ENCODE data around the gene CTF1. TPM values are rescaled to one million over a fixed set of nuclear protein-coding genes. Genes with fewer than 3 reads are reported as not detected.
"Not testable (repeated sequence)": the region's sequence is repeated elsewhere in the genome, so short reads cannot be mapped to it uniquely, and the experiment has no call there.

CTF1 gene
- total RNA-seq, result 1 to 10 TPM; 7.4 to 9.8 (median 9.1) TPM
- polyA plus RNA-seq, result 13.1 TPM
- long read RNA-seq, donor 1, transcript CTF1-201 (3 exons, 1,664 nt), result major isoform, 24 of 36 reads
- long read RNA-seq, donor 1, partial matches to known transcripts, result 3 of 36 reads
- long read RNA-seq, donor 1, other reads (novel, unspliced or antisense), result 7 of 36 reads
- long read RNA-seq, donor 2, transcript CTF1-201 (3 exons, 1,664 nt), result major isoform, 6 of 12 reads
- long read RNA-seq, donor 2, partial matches to known transcripts, result 1 of 12 reads
- long read RNA-seq, donor 2, other reads (novel, unspliced or antisense), result 4 of 12 reads
- long read RNA-seq, donor 3, partial matches to known transcripts, result 0 of 1 reads
- long read RNA-seq, donor 3, other reads (novel, unspliced or antisense), result 1 of 1 reads
- long read RNA-seq, donor 4, transcript CTF1-201 (3 exons, 1,664 nt), result major isoform, 21 of 37 reads
- long read RNA-seq, donor 4, partial matches to known transcripts, result 1 of 37 reads
- long read RNA-seq, donor 4, other reads (novel, unspliced or antisense), result 12 of 37 reads

GRCh38 chr16:30896261-30896888, at the start of gene CTF1:
Gene CTF1, plus strand, starts transcription at chr16:30896614. Its CDS starts 30 bp downstream, at chr16:30896644.
- Histone ChIP-seq H3K4me1 (ENCODE audit: control insufficient read depth, insufficient read depth, low read length) (peaks cover 5% of the 10 kb centered on the region), H3K9me3 (ENCODE audit: control insufficient read depth, low read length) (no peaks in the 10 kb centered on the region), H3K4me3 (ENCODE audit: low read length) (peak within 1 kb of the TSS; percentile 67), H3K27ac (ENCODE audit: low read length) (peak within 1 kb of the TSS; percentile 98), H3K27me3 (ENCODE audit: control insufficient read depth, insufficient read depth) (no peaks in the 10 kb centered on the region)
- ATAC-seq (peak; percentile 68 to 79), DNase-seq (peak; percentile 81 to 93 (median 92))
- intact Hi-C loops (cut with DNase I), result loop anchor here in 1 of 4 donors (10.0 kb wide), 1 partner anchor 112 kb away; the partner anchor contains the start of gene ZNF629
- WGBS, result 10% methylated on average over 31 of the region's 31 CpGs

DNA sequence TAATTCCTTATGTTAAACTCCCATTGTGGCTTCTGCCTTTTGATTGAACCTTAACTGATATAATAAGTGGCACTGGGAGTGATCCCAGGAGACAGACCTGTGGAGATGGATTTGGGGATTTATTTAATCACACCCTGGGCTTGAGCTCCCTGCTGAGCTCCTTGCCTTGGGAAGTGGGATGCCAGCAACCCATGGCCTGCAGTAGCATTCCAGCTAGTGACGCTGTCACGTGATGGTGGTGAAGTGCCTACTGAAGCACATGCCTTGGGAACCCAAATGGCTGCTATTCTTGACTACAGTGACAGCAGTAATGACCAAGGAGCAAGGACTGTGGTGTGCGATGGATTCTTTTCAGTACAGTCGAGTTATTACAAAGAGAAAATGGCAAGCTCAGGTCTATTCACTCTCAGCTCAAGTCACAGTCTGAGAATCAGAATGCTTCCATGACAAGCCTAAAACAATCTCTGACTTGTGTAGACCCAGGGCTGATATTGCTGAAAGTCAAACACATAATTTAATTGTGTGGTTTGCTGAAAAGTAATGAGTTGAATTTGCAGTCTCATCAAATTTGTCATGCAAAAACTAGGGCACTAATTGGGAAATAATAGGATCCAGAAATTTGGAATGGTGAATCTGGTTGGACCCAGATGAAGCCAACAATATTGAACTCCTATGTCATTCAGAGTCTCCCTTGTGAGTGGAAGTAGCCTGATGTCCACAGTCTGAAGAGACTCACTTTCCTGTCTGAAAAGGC, 49.6 kb upstream of the CTF1 start:
- whole genome bisulfite sequencing, result 66% methylated on average over 4 of the region's 4 CpGs
- no peak overlapping the region for H3K27ac ChIP-seq (ENCODE audit: low read length)
- H3K4me3 ChIP-seq (ENCODE audit: low read length), result no peak overlapping the region
- peaks cover 4% of the 10 kb centered on the region for H3K4me1 ChIP-seq (ENCODE audit: control insufficient read depth, insufficient read depth, low read length)
- ATAC-seq (no peak), DNase-seq (no peak)
- intact Hi-C loops (cut with DNase I), result loop anchor here in 1 of 4 donors (10.0 kb wide), 1 partner anchor 78 kb away; the partner anchor contains the start of gene FBXL19
- no peaks in the 10 kb centered on the region for H3K9me3 ChIP-seq (ENCODE audit: control insufficient read depth, low read length)
- H3K27me3 ChIP-seq (ENCODE audit: control insufficient read depth, insufficient read depth), result no peaks in the 10 kb centered on the region

DNA sequence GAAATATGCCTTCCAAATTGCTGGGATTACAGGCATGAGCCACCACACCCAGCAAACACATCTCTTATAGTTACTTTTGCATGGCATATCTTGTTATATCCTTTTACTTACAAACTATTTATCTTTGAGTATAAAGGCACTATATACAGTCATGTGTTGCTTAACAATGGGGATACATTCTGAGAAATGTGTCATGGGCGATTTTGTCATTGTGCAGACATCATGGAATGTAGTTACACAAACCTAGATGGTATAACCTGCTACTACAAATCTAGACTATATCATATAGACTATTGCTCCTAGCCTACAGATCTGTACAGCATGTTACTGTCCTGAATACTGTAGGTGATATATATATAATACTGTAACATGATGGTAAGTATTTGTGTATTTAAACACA, 46.2 kb upstream of the CTF1 start:
- no peak for DNase-seq
- WGBS, result 70% methylated on average over 1 of the region's 1 CpG
- no peaks in the 10 kb centered on the region for H3K27me3 ChIP-seq (ENCODE audit: control insufficient read depth, insufficient read depth)
- H3K27ac ChIP-seq (ENCODE audit: low read length), result no peak overlapping the region
- intact Hi-C loops (cut with DNase I), result no loop called here
- no peak for ATAC-seq
- no peak overlapping the region for H3K4me3 ChIP-seq (ENCODE audit: low read length)
- peaks cover 2% of the 10 kb centered on the region for H3K4me1 ChIP-seq (ENCODE audit: control insufficient read depth, insufficient read depth, low read length)
- no peaks in the 10 kb centered on the region for H3K9me3 ChIP-seq (ENCODE audit: control insufficient read depth, low read length)

- Histone ChIP-seq H3K9me3 (ENCODE audit: control insufficient read depth, low read length) (no peaks in the 10 kb centered on the region), H3K27ac (ENCODE audit: low read length) (no peak overlapping the region), H3K27me3 (ENCODE audit: control insufficient read depth, insufficient read depth) (no peaks in the 10 kb centered on the region), H3K4me1 (ENCODE audit: control insufficient read depth, insufficient read depth, low read length) (no peaks in the 10 kb centered on the region), H3K4me3 (ENCODE audit: low read length) (no peak overlapping the region)
- 98% methylated on average over 2 of the region's 2 CpGs for WGBS
- intact Hi-C loops (cut with DNase I), result no loop called here
- DNase-seq, result no peak
- no peak for ATAC-seq
Observed at GRCh38 chr16:30853758-30854157, 42.7 kb upstream of the CTF1 start.

GRCh38 chr16:30858111-30858495, 38.3 kb upstream of the CTF1 start:
- 90% methylated on average over 3 of the region's 3 CpGs for WGBS
- Histone ChIP-seq H3K27me3 (ENCODE audit: control insufficient read depth, insufficient read depth) (no peaks in the 10 kb centered on the region), H3K9me3 (ENCODE audit: control insufficient read depth, low read length) (no peaks in the 10 kb centered on the region), H3K4me1 (ENCODE audit: control insufficient read depth, insufficient read depth, low read length) (no peaks in the 10 kb centered on the region), H3K4me3 (ENCODE audit: low read length) (no peak overlapping the region), H3K27ac (ENCODE audit: low read length) (no peak overlapping the region)
- intact Hi-C loops (cut with DNase I), result no loop called here
- DNase-seq (no peak), ATAC-seq (no peak)

GRCh38 chr16:30858829-30859423, 37.5 kb upstream of the CTF1 start:
- H3K9me3 ChIP-seq (ENCODE audit: control insufficient read depth, low read length), result no peaks in the 10 kb centered on the region
- DNase-seq (no peak), ATAC-seq (no peak)
- H3K27me3 ChIP-seq (ENCODE audit: control insufficient read depth, insufficient read depth), result no peaks in the 10 kb centered on the region
- no peak overlapping the region for H3K27ac ChIP-seq (ENCODE audit: low read length)
- H3K4me1 ChIP-seq (ENCODE audit: control insufficient read depth, insufficient read depth, low read length), result no peaks in the 10 kb centered on the region
- 73% methylated on average over 4 of the region's 4 CpGs for WGBS
- H3K4me3 ChIP-seq (ENCODE audit: low read length), result no peak overlapping the region
- intact Hi-C loops (cut with DNase I), result no loop called here

- ATAC-seq; DNase-seq; H3K4me3 ChIP-seq (ENCODE audit: low read length); H3K27ac ChIP-seq (ENCODE audit: low read length); H3K4me1 ChIP-seq (ENCODE audit: control insufficient read depth, insufficient read depth, low read length); H3K9me3 ChIP-seq (ENCODE audit: control insufficient read depth, low read length); H3K27me3 ChIP-seq (ENCODE audit: control insufficient read depth, insufficient read depth); intact Hi-C loops (cut with DNase I): not testable (repeated sequence)
- 81% methylated on average over 7 of the region's 7 CpGs for WGBS
Observed at GRCh38 chr16:30860729-30861128, 35.7 kb upstream of the CTF1 start.

- H3K4me1 ChIP-seq (ENCODE audit: control insufficient read depth, insufficient read depth, low read length); H3K4me3 ChIP-seq (ENCODE audit: low read length); H3K9me3 ChIP-seq (ENCODE audit: control insufficient read depth, low read length); H3K27ac ChIP-seq (ENCODE audit: low read length); intact Hi-C loops (cut with DNase I); H3K27me3 ChIP-seq (ENCODE audit: control insufficient read depth, insufficient read depth); DNase-seq; ATAC-seq: not testable (repeated sequence)
- 83% methylated on average over 3 of the region's 3 CpGs for WGBS
Observed at GRCh38 chr16:30863178-30863577, 33.2 kb upstream of the CTF1 start.

DNA sequence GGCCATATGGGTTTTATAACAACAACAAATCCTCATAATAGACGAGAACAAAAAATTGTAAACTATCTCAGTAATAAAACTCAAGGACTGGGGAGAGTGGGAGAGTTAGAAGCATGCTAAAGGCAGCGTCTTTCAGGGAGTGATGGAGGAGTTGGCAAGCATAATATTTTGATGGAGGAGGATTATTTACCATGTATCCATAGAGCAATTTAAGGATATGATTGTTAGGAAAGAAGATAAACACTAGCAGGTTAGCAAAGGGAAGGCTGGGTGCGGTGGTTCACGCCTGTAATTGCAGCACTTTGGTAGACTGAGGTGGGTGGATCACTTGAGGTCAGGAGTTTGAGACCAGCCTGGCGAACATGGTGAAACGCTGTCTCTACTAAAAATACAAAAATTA, 30.4 kb upstream of the CTF1 start:
- 78% methylated on average over 6 of the region's 6 CpGs for WGBS
- ATAC-seq, result no peak

GRCh38 chr16:30867747-30868146, 28.7 kb upstream of the CTF1 start:
- no peaks in the 10 kb centered on the region for H3K9me3 ChIP-seq (ENCODE audit: control insufficient read depth, low read length)
- H3K4me3 ChIP-seq (ENCODE audit: low read length), result no peak overlapping the region
- no peaks in the 10 kb centered on the region for H3K4me1 ChIP-seq (ENCODE audit: control insufficient read depth, insufficient read depth, low read length)
- ATAC-seq, result no peak
- 88% methylated on average over 5 of the region's 5 CpGs for WGBS
- DNase-seq, result no peak
- H3K27ac ChIP-seq (ENCODE audit: low read length), result no peak overlapping the region
- intact Hi-C loops (cut with DNase I), result no loop called here
- H3K27me3 ChIP-seq (ENCODE audit: control insufficient read depth, insufficient read depth), result no peaks in the 10 kb centered on the region

More for the DNA sequence above, 30.4 kb upstream of the CTF1 start:
- no peaks in the 10 kb centered on the region for H3K9me3 ChIP-seq (ENCODE audit: control insufficient read depth, low read length)
- no peak for DNase-seq
- no peaks in the 10 kb centered on the region for H3K4me1 ChIP-seq (ENCODE audit: control insufficient read depth, insufficient read depth, low read length)
- no peaks in the 10 kb centered on the region for H3K27me3 ChIP-seq (ENCODE audit: control insufficient read depth, insufficient read depth)
- intact Hi-C loops (cut with DNase I), result no loop called here
- no peak overlapping the region for H3K4me3 ChIP-seq (ENCODE audit: low read length)
- H3K27ac ChIP-seq (ENCODE audit: low read length), result no peak overlapping the region

Data from right cardiac atrium (tissue), 5 donors.